NCI-H2171 (cell line): ENCODE results near the gene PCDHGA3.
"Not testable (repeated sequence)": the region's sequence is repeated elsewhere in the genome, so short reads cannot be mapped to it uniquely, and the experiment has no call there.

Experiments
- DNase-seq: peaks from one replicate; lab custom pipeline; 2025; lab: John Stamatoyannopoulos, UW

The PCDHGA3 gene

GRCh38 chr5:141343242-141343952, at the start of gene PCDHGA3:
TSS of gene PCDHGA3 (plus strand) at chr5:141343829. CDS start at chr5:141344034, 205 bp downstream.
- no peak for DNase-seq

- no peak for DNase-seq
These were observed 45.3 kb upstream of the PCDHGA3 start for GRCh38 chr5:141298376-141298775.

GRCh38 chr5:141303756-141304155, 39.9 kb upstream of the PCDHGA3 start, which contains the start of gene SLC25A2:
TSS of gene SLC25A2 (minus strand) at chr5:141304049. CDS start at chr5:141303865, 184 bp downstream.
- DNase-seq: no peak

- DNase-seq: no peak
These were observed 37.0 kb upstream of the PCDHGA3 start for GRCh38 chr5:141306630-141307029.

- DNase-seq: no peak
These were observed 29.9 kb upstream of the PCDHGA3 start for GRCh38 chr5:141313711-141314110.

GRCh38 chr5:141316963-141317362, 26.7 kb upstream of the PCDHGA3 start:
- not testable (repeated sequence) for DNase-seq

- DNase-seq: no peak
These were observed 24.4 kb upstream of the PCDHGA3 start for GRCh38 chr5:141319202-141319601.

GRCh38 chr5:141319699-141320098, 23.9 kb upstream of the PCDHGA3 start:
- DNase-seq: no peak

- DNase-seq: peak; percentile 68
These were observed 23.1 kb upstream of the PCDHGA3 start, which contains the start of gene TAF7 for GRCh38 chr5:141320225-141321169. TSS of gene TAF7 (minus strand) at chr5:141320784. CDS start at chr5:141320044, 740 bp downstream.

- DNase-seq: no peak
These were observed 21.4 kb upstream of the PCDHGA3 start for GRCh38 chr5:141322261-141322660.

- DNase-seq: no peak
These were observed 17.4 kb upstream of the PCDHGA3 start for GRCh38 chr5:141326088-141326854.

GRCh38 chr5:141328231-141328630, 15.4 kb upstream of the PCDHGA3 start:
- no peak for DNase-seq

GRCh38 chr5:141330299-141331080, 13.1 kb upstream of the PCDHGA3 start, which contains the start of gene PCDHGA1:
TSS of gene PCDHGA1 (plus strand) at chr5:141330514.
- DNase-seq: peak; percentile 1

- not testable (repeated sequence) for DNase-seq
These were observed 11.1 kb upstream of the PCDHGA3 start for GRCh38 chr5:141332571-141332970.

- DNase-seq: no peak
These were observed 4.9 kb upstream of the PCDHGA3 start, which contains the start of gene PCDHGA2 for GRCh38 chr5:141338538-141339306. TSS of gene PCDHGA2 (plus strand) at chr5:141338760.

GRCh38 chr5:141340781-141341354, 2.8 kb upstream of the PCDHGA3 start:
- not testable (repeated sequence) for DNase-seq

GRCh38 chr5:141342773-141343172, 856 bp upstream of the PCDHGA3 start:
- DNase-seq: no peak

GRCh38 chr5:141343953-141344463, 379 bp downstream of the PCDHGA3 start:
- no peak for DNase-seq

- no peak for DNase-seq
These were observed 1.7 kb downstream of the PCDHGA3 start for GRCh38 chr5:141345327-141345726.
